ENCODE measurements around the gene JUN. TPM values are rescaled to one million over a fixed set of nuclear protein-coding genes. Genes with fewer than 3 reads are reported as not detected.

The JUN gene
- total and polyA plus RNA-seq, 4 donors = 15.0 to 29.8 (median 17.5) TPM

GRCh38 chr1:58754073-58754613, 29.7 kb downstream of the JUN start:
- H3K27me3 ChIP-seq (ENCODE audit: control insufficient read depth in 4 of 4, insufficient read depth in 4 of 4, low read length in 3 of 4) = no peaks in the 10 kb centered on the region
- DNase-seq (ENCODE audit: low spot score) = no peak
- no peak overlapping the region for H3K4me3 ChIP-seq (ENCODE audit: low read depth in 1 of 3, low read length in 3 of 3)
- 77% methylated on average over 3 of the region's 3 CpGs for WGBS
- TF ChIP-seq HNF4A (conservative IDR thresholded peaks at IDR 0.05) (no peak), CTCF (IDR thresholded peaks at IDR 0.05; ENCODE audit: low read depth, low read length, missing input control) (no peak), RXRA (IDR thresholded peaks at IDR 0.05) (no peak), GABPA (IDR thresholded peaks at IDR 0.05 in 1 of 2, conservative IDR thresholded peaks at IDR 0.05 in 1 of 2) (no peak), ZBTB33 (IDR thresholded peaks at IDR 0.05) (no peak), HNF4G (IDR thresholded peaks at IDR 0.05) (no peak), RAD21 (IDR thresholded peaks at IDR 0.05) (no peak), YY1 (IDR thresholded peaks at IDR 0.05) (no peak)
- peaks cover 5 to 24% (median 18%) of the 10 kb centered on the region in 4 donors for H3K4me1 ChIP-seq (ENCODE audit: control insufficient read depth in 4 of 4, insufficient read depth in 4 of 4, low read length in 3 of 4)
- H3K9ac ChIP-seq (ENCODE audit: low read depth in 1 of 2, low read length in 2 of 2) = no peak overlapping the region
- H3K36me3 ChIP-seq (ENCODE audit: control insufficient read depth in 4 of 4, insufficient read depth in 3 of 4, low read depth in 1 of 4, low read length in 3 of 4) = no peaks in the 10 kb centered on the region
- no peaks in the 10 kb centered on the region for H3K9me3 ChIP-seq (ENCODE audit: control insufficient read depth in 4 of 4, low read length in 3 of 4)
- peak overlapping the region in 1 of 2 donors; percentile 94 for H3K27ac ChIP-seq (ENCODE audit: low read depth in 1 of 2, low read length in 2 of 2)

- no peak for DNase-seq (ENCODE audit: low spot score)
- peaks cover 5 to 24% (median 18%) of the 10 kb centered on the region in 4 donors for H3K4me1 ChIP-seq (ENCODE audit: control insufficient read depth in 4 of 4, insufficient read depth in 4 of 4, low read length in 3 of 4)
- no peak overlapping the region for H3K9ac ChIP-seq (ENCODE audit: low read depth in 1 of 2, low read length in 2 of 2)
- no peaks in the 10 kb centered on the region for H3K9me3 ChIP-seq (ENCODE audit: control insufficient read depth in 4 of 4, low read length in 3 of 4)
- H3K27me3 ChIP-seq (ENCODE audit: control insufficient read depth in 4 of 4, insufficient read depth in 4 of 4, low read length in 3 of 4) = no peaks in the 10 kb centered on the region
- WGBS = 54% methylated on average over 4 of the region's 4 CpGs
- peak overlapping the region in 1 of 3 donors; percentile 2 for H3K4me3 ChIP-seq (ENCODE audit: low read depth in 1 of 3, low read length in 3 of 3)
- no peaks in the 10 kb centered on the region for H3K36me3 ChIP-seq (ENCODE audit: control insufficient read depth in 4 of 4, insufficient read depth in 3 of 4, low read depth in 1 of 4, low read length in 3 of 4)
- TF ChIP-seq YY1 (IDR thresholded peaks at IDR 0.05) = no peak
- TF ChIP-seq MAX (IDR thresholded peaks at IDR 0.05) = peak; percentile 10
- no peak for TF ChIP-seq EGR1 (IDR thresholded peaks at IDR 0.05; ENCODE audit: low read depth in 2 of 2)
- TF ChIP-seq SP1 (IDR thresholded peaks at IDR 0.05) = no peak
- peak; percentile 15 for TF ChIP-seq TAF1 (conservative IDR thresholded peaks at IDR 0.05)
- peak; percentile 14 for TF ChIP-seq FOXA1 (IDR thresholded peaks at IDR 0.05)
- peak overlapping the region; percentile 76 to 94 for H3K27ac ChIP-seq (ENCODE audit: low read depth in 1 of 2, low read length in 2 of 2)
These were observed 30.4 kb downstream of the JUN start for GRCh38 chr1:58753431-58753866.

- TF ChIP-seq REST (IDR thresholded peaks at IDR 0.05) (no peak), FOXA2 (IDR thresholded peaks at IDR 0.05) (no peak), JUND (IDR thresholded peaks at IDR 0.05) (no peak), HNF4G (IDR thresholded peaks at IDR 0.05) (no peak), YY1 (IDR thresholded peaks at IDR 0.05) (no peak)
- H3K9ac ChIP-seq (ENCODE audit: low read depth in 1 of 2, low read length in 2 of 2) = no peak overlapping the region
- no peak overlapping the region for H3K4me3 ChIP-seq (ENCODE audit: low read depth in 1 of 3, low read length in 3 of 3)
- no peaks in the 10 kb centered on the region for H3K36me3 ChIP-seq (ENCODE audit: control insufficient read depth in 4 of 4, insufficient read depth in 3 of 4, low read depth in 1 of 4, low read length in 3 of 4)
- H3K27me3 ChIP-seq (ENCODE audit: control insufficient read depth in 4 of 4, insufficient read depth in 4 of 4, low read length in 3 of 4) = no peaks in the 10 kb centered on the region
- H3K9me3 ChIP-seq (ENCODE audit: control insufficient read depth in 4 of 4, low read length in 3 of 4) = no peaks in the 10 kb centered on the region
- no peak overlapping the region for H3K27ac ChIP-seq (ENCODE audit: low read depth in 1 of 2, low read length in 2 of 2)
- no peak for DNase-seq (ENCODE audit: low spot score)
- H3K4me1 ChIP-seq (ENCODE audit: control insufficient read depth in 4 of 4, insufficient read depth in 4 of 4, low read length in 3 of 4) = peaks cover 5 to 17% (median 15%) of the 10 kb centered on the region in 4 donors
- WGBS = 88% methylated on average over 1 of the region's 1 CpG
These were observed 34.2 kb downstream of the JUN start for GRCh38 chr1:58749646-58750045.

Measured in liver (tissue), 9 donors.